Smooth muscle cell (in vitro differentiated cells): Measurements from ENCODE around the gene CCNYL1. TPM values are rescaled to one million over a fixed set of nuclear protein-coding genes. Genes with fewer than 3 reads are reported as not detected.

ENCODE experiments used
- DNase-seq: peaks from one replicate; lab custom pipeline; 2025; ENCODE audit not compliant: unreplicated experiment; lab: John Stamatoyannopoulos, UW
- H2AFZ ChIP-seq: fragments of 200-600 bp; sonication (generic); 2 replicates; pipeline ENCODE4 v1.6.0; 2016; ENCODE audit warnings: antibody characterized with exemption, low read depth, mild to moderate bottlenecking
- H3F3A ChIP-seq: fragments of 200-600 bp; sonication (generic); 2 replicates; pipeline ENCODE4 v1.6.0; 2017; ENCODE audit warnings: antibody characterized with exemption, low read depth
- H3K27ac ChIP-seq: fragments of 200-600 bp; sonication (generic); 2 replicates; pipeline ENCODE4 v1.5.1; 2016; ENCODE audit warnings: low read depth, mild to moderate bottlenecking
- H3K27me3 ChIP-seq: fragments of 200-600 bp; sonication (generic); 2 replicates; pipeline ENCODE4 v1.6.1; 2016; ENCODE audit warnings: low read depth, mild to moderate bottlenecking
- H3K36me3 ChIP-seq: fragments of 200-600 bp; sonication (generic); 2 replicates; pipeline ENCODE4 v1.5.1; 2016; ENCODE audit warnings: low read depth
- H3K4me1 ChIP-seq: fragments of 200-600 bp; sonication (generic); 2 replicates; pipeline ENCODE4 v1.5.1; 2016; ENCODE audit warnings: low read depth
- H3K4me2 ChIP-seq: fragments of 200-600 bp; sonication (generic); 2 replicates; pipeline ENCODE4 v1.6.0; 2016; ENCODE audit warnings: mild to moderate bottlenecking
- H3K4me3 ChIP-seq: fragments of 200-600 bp; sonication (generic); 2 replicates; pipeline ENCODE4 v1.5.1; 2016; ENCODE audit warnings: mild to moderate bottlenecking
- H3K79me2 ChIP-seq: fragments of 200-600 bp; sonication (generic); 2 replicates; pipeline ENCODE4 v1.6.0; 2016; ENCODE audit warnings: low read depth, mild to moderate bottlenecking
- H3K9ac ChIP-seq: fragments of 200-600 bp; sonication (generic); 2 replicates; pipeline ENCODE4 v1.6.0; 2016; ENCODE audit warnings: low read depth
- H3K9me3 ChIP-seq: fragments of 200-600 bp; sonication (generic); replicated peaks from 2 replicates; pipeline ENCODE4 v1.5.1; 2016; ENCODE audit warnings: low read depth
- H4K20me1 ChIP-seq: fragments of 200-600 bp; sonication (generic); 2 replicates; pipeline ENCODE4 v1.6.0; 2016; ENCODE audit warnings: low read depth
- WGBS: methylation state at CpG from one replicate; pipeline ENCODE4 v1.1.7; 2016; ENCODE audit warnings: low lambda C conversion rate; 5-methylcytosine and 5-hydroxymethylcytosine counted together
- polyA plus RNA-seq: library from polyadenylated mRNA; unstranded; fragments of >200 nt; fragmentation: Nextera tagmentation; extraction: Ambion mirVana; gene quantifications from 2 replicates; pipeline ENCODE4 v1.2.1, GENCODE V29; 2016
- total RNA-seq: library from RNA; depleted of rRNA; stranded (reverse); fragments of >200 nt; gene quantifications from 2 replicates; pipeline ENCODE4 v1.2.3, GENCODE V29; 2014
- TF ChIP-seq, protein P1 (sequence below): fragments of 200-600 bp; sonication (generic); IDR thresholded peaks from 2 replicates; pipeline ENCODE4 v1.5.1; 2017; ENCODE audit warnings: borderline replicate concordance, mild to moderate bottlenecking, antibody characterized with exemption; ENCODE audit not compliant: insufficient read depth, poor library complexity, severe bottlenecking

Gene CCNYL1
- total and polyA plus RNA-seq, 2 experiments from 2014 or later = 7.2 to 15.1 TPM

DNA sequence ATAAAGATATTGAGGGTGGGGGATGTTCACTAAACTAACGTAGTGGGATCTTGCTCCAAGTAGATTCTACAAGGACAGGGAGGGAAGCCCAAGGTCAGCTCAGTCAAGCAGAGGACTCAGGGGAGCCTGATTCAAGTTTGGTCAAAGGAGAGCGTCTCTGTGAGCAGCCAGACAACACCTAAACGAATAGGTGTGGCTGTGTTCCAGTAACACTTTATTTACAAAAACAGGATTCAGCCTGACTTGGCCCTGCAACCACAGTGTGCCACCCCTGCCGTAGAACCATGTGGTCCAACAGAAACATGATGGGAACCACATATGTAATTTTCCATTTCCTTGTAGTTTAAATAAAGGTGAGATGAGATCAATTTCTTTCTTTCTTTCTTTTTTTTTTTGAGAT lies 76.4 kb downstream of the CCNYL1 start:
- H3K4me3 ChIP-seq = no peak overlapping the region
- no peaks in the 10 kb centered on the region for H3F3A ChIP-seq
- peaks cover 5% of the 10 kb centered on the region for H3K4me1 ChIP-seq
- no peaks in the 10 kb centered on the region for H3K79me2 ChIP-seq
- H2AFZ ChIP-seq = no peak overlapping the region
- TF ChIP-seq, protein P1, sequence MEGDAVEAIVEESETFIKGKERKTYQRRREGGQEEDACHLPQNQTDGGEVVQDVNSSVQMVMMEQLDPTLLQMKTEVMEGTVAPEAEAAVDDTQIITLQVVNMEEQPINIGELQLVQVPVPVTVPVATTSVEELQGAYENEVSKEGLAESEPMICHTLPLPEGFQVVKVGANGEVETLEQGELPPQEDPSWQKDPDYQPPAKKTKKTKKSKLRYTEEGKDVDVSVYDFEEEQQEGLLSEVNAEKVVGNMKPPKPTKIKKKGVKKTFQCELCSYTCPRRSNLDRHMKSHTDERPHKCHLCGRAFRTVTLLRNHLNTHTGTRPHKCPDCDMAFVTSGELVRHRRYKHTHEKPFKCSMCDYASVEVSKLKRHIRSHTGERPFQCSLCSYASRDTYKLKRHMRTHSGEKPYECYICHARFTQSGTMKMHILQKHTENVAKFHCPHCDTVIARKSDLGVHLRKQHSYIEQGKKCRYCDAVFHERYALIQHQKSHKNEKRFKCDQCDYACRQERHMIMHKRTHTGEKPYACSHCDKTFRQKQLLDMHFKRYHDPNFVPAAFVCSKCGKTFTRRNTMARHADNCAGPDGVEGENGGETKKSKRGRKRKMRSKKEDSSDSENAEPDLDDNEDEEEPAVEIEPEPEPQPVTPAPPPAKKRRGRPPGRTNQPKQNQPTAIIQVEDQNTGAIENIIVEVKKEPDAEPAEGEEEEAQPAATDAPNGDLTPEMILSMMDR = no peak
- H3K36me3 ChIP-seq = no peaks in the 10 kb centered on the region
- H3K9me3 ChIP-seq = no peaks in the 10 kb centered on the region
- H3K4me2 ChIP-seq = no peak overlapping the region
- no peak overlapping the region for H3K27ac ChIP-seq
- DNase-seq = no peak
- WGBS = 88% methylated on average over 4 of the region's 4 CpGs
- no peak overlapping the region for H3K9ac ChIP-seq
- no peaks in the 10 kb centered on the region for H3K27me3 ChIP-seq
- H4K20me1 ChIP-seq = no peaks in the 10 kb centered on the region

DNA sequence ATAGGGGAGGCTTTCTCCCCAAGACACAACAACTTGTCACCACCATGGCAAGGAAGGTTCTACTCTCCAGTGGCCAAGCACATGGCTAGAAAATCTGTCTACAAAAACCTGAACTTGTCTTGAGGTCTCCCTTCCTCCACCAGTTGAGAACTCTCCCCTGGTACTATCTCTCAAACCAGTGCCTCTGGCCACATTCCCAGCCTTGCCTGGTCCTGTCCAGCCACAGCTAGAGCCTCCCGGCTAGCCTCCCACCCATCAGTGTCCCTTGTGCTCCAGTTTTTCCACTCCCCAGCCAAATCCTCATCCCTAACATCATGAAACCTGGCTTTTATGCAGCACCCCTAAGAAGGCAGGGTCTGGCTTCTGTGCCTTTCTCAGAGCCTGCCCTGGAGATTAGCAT lies 79.5 kb downstream of the CCNYL1 start:
- DNase-seq = no peak
- 82% methylated on average over 1 of the region's 1 CpG for WGBS
- no peak overlapping the region for H3K4me2 ChIP-seq
- H3K9ac ChIP-seq = no peak overlapping the region
- TF ChIP-seq, protein P1 = no peak
- no peak overlapping the region for H2AFZ ChIP-seq
- H3K4me3 ChIP-seq = no peak overlapping the region
- no peaks in the 10 kb centered on the region for H4K20me1 ChIP-seq
- no peaks in the 10 kb centered on the region for H3F3A ChIP-seq
- no peaks in the 10 kb centered on the region for H3K9me3 ChIP-seq
- no peaks in the 10 kb centered on the region for H3K27me3 ChIP-seq
- H3K4me1 ChIP-seq = peaks cover 5% of the 10 kb centered on the region
- H3K79me2 ChIP-seq = no peaks in the 10 kb centered on the region
- no peak overlapping the region for H3K27ac ChIP-seq
- H3K36me3 ChIP-seq = no peaks in the 10 kb centered on the region

DNA sequence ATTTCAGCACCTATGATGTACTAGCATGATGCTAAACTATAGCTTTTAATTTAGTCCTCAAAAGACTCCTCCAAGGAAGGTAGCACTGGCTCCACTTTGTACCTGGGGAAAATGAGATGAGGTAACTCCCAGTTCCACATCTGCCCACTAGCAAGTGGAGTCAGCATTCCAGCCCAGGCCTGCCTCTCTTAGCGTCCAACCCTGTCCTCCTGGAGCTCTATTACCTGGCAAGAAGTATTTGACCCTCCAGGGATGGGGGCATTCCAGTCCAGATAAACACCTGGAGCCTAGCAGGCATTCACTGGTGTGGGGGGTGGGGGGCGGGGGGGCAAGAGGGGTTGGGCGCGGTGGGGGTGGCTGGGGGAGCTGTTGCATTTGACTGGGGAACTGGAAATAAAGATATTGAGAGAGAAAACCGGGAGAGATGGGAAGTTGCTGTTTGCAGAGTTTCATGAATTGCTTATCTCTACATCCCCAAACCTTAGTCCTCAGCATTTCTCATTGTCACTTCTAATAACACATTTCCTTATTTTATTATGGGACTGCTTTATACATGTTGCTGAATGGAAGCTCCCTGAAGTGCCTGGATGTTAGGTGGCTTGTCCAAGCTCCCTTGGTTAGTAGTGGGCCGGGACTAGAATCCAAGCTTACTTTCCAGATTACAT lies 80.3 kb downstream of the CCNYL1 start:
- no peaks in the 10 kb centered on the region for H4K20me1 ChIP-seq
- WGBS = 40% methylated on average over 6 of the region's 6 CpGs
- no peak overlapping the region for H3K4me3 ChIP-seq
- no peaks in the 10 kb centered on the region for H3K79me2 ChIP-seq
- no peak overlapping the region for H3K27ac ChIP-seq
- DNase-seq = no peak
- H3F3A ChIP-seq = no peaks in the 10 kb centered on the region
- no peak overlapping the region for H3K4me2 ChIP-seq
- no peak overlapping the region for H3K9ac ChIP-seq
- H3K4me1 ChIP-seq = peaks cover 8% of the 10 kb centered on the region
- H2AFZ ChIP-seq = no peak overlapping the region
- TF ChIP-seq, protein P1 = no peak
- no peaks in the 10 kb centered on the region for H3K27me3 ChIP-seq
- H3K36me3 ChIP-seq = no peaks in the 10 kb centered on the region
- no peaks in the 10 kb centered on the region for H3K9me3 ChIP-seq

DNA sequence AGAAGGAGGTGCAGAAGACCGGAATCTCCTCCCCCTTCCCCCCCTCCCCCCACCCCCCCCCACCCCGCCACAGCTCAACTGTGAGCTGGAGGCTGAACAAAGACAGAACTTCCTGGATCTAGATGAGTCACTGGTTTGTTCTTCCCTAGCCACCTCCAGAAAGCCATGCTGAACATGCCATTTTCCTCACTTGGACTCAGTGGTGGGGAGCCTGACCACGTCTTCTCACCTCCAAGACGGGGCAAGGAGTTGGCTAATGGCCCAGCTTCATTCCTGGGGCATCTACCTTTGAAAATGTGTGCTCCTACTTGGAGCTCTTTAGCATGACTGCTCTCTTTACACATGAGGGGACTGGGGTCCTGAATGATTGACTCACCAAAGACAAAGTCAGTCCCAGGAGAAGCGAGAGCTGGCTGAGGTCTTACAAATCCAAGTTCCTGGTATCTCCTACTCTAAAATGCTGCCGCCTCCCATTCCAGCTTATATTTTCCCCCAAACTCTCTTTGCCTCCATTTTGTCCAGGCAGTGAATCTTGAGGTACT lies 80.9 kb downstream of the CCNYL1 start:
- H3K4me2 ChIP-seq = no peak overlapping the region
- no peak overlapping the region for H3K27ac ChIP-seq
- peaks cover 13% of the 10 kb centered on the region for H3K4me1 ChIP-seq
- H3K79me2 ChIP-seq = no peaks in the 10 kb centered on the region
- H3K36me3 ChIP-seq = no peaks in the 10 kb centered on the region
- no peaks in the 10 kb centered on the region for H4K20me1 ChIP-seq
- H3F3A ChIP-seq = no peaks in the 10 kb centered on the region
- no peaks in the 10 kb centered on the region for H3K27me3 ChIP-seq
- H2AFZ ChIP-seq = peak overlapping the region; percentile 91
- WGBS = 36% methylated on average over 6 of the region's 6 CpGs
- no peak for DNase-seq
- H3K9ac ChIP-seq = no peak overlapping the region
- H3K4me3 ChIP-seq = no peak overlapping the region
- no peaks in the 10 kb centered on the region for H3K9me3 ChIP-seq
- TF ChIP-seq, protein P1 = no peak
